Gastrocnemius medialis (tissue), 4 donors: ENCODE data around the gene ZNF790. TPM values are rescaled to one million over a fixed set of nuclear protein-coding genes. Genes with fewer than 3 reads are reported as not detected.

ENCODE experiments used
- ATAC-seq, 2 donors: fragments of 150-250 bp; one replicate each; pipeline ENCODE4 v1.9.1; 2016
- DNase-seq, 2 donors: peaks; one replicate each; pipeline ENCODE4 v3.0.0-alpha.2; 2019
- H3K27ac ChIP-seq, 4 donors: fragments of 200-600 bp; sonication (generic); 1 replicate in 1 of 4; 2 replicates in 3 of 4; pipeline ENCODE4 v1.5.1; 2016 to 2018; ENCODE audit warnings: mild to moderate bottlenecking in 2 of 4, moderate library complexity in 1 of 4
- H3K27me3 ChIP-seq, 3 donors: fragments of 200-600 bp; sonication (generic) in 2 of 3; 1 replicate in 1 of 3; 2 replicates in 2 of 3; pipeline versions ENCODE4 v1.5.1 to v1.6.0; 2016 to 2019; ENCODE audit warnings: mild to moderate bottlenecking in 1 of 3, moderate library complexity in 1 of 3
- H3K36me3 ChIP-seq, 2 donors: fragments of 200-600 bp; sonication (generic) in 1 of 2; one replicate each; pipeline ENCODE4 v1.5.1; 2017 to 2018
- H3K4me1 ChIP-seq, 2 donors: fragments of 200-600 bp; sonication (generic) in 1 of 2; one replicate each; pipeline ENCODE4 v1.5.1; 2016 to 2017; ENCODE audit warnings: mild to moderate bottlenecking in 2 of 2
- H3K4me3 ChIP-seq, 4 donors: fragments of 200-600 bp; sonication (generic) in 3 of 4; 1 replicate in 1 of 4; 2 replicates in 3 of 4; pipeline ENCODE4 v1.5.1; 2016 to 2019; ENCODE audit warnings: mild to moderate bottlenecking in 2 of 4
- H3K9me3 ChIP-seq, 3 donors: fragments of 200-600 bp; sonication (generic) in 2 of 3; 1 replicate in 1 of 3; 2 replicates in 2 of 3; pipeline ENCODE4 v1.5.1; 2016 to 2019
- CTCF ChIP-seq, 5 experiments: fragments of 450-650 bp in 3 of 5; fragments of 200-600 bp in 2 of 5; sonication (generic) in 2 of 5; IDR thresholded peaks in 4 of 5; conservative IDR thresholded peaks in 1 of 5; 1 replicate in 4 of 5; 2 replicates in 1 of 5; pipeline ENCODE4 v1.5.1; 2016 to 2019; ENCODE audit warnings: antibody characterized with exemption in 5 of 5, mild to moderate bottlenecking in 3 of 5, moderate library complexity in 3 of 5
- POLR2A ChIP-seq, 2 donors: fragments of 450-650 bp; IDR thresholded peaks; one replicate each; pipeline ENCODE4 v1.6.1; 2017; ENCODE audit warnings: antibody characterized with exemption in 2 of 2, mild to moderate bottlenecking in 2 of 2, moderate library complexity in 2 of 2
- in situ Hi-C, 4 donors: fragments of 200-750 bp; cut with MboI; loops; one replicate each; pipeline versions ENCODE4 v1.15.0 to v1.8.0; 2017; ENCODE audit warnings: low sequenced_read_pairs in 4 of 4
- intact Hi-C: fragments of 100-400 bp; cut with DNase I; formaldehyde crosslinking; loops from one replicate; pipeline ENCODE4 v1.15.1; 2023; ENCODE audit warnings: low total_unique reads
- total RNA-seq, 4 donors: library from RNA; depleted of rRNA; stranded (reverse); fragments of >200 nt; gene quantifications; one replicate each; pipeline versions ENCODE4 v1.1.0 to v1.2.3, GENCODE V29; 2016

Gene ZNF790
- total RNA-seq, 4 donors from 2014 or later, result 2.4 to 8.1 (median 5.2) TPM

DNA sequence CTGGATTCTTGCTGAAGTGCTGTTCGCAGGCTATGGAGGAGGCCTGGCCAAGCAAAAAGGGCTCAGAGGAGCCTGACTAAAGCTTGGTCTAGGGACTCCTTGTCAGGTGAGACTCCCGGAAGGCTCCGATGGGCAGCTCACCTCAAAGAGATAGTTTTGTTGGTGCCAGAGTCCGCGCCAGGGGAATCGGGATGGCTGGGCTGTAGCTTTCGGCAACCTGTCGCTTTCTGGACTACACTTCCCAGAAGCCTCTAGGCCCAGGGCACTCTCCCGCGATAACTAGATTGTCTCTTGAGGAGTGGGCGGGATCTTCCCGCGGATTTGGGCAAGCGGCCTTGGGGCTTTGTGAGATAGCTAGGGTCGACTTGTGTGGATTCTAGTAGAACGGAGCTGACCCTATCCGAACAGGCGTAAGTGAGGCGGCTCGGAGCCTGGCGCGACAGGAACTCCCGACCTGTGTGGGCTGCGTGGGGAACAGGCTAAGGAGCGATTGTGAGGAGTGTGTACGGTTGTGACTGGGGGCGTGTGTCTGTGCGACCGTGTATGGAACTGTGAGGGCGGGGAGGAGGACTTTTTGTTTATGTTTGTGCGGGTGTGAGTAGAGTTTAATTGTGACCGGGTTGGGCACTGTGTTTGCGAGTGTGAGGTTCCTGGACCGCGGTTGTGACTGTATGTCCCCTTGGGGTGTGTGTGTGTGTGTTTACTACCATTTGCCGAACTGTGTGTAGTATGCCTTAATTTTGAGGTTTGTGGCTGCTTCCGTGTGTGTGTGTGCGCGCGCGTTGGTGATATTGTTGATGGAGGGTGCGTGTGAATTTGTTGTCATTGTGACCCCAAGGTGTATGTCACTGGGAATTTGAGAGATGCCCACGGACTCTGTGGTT lies 12.6 kb upstream of the ZNF790 start, which contains the start of gene ZNF345:
Gene ZNF345 (plus strand): TSS at position 318 of the 884 bp plus-strand sequence. CDS start 25,955 bp downstream, outside the sequence.
- ATAC-seq, result peak; percentile 98 to 99
- H3K9me3 ChIP-seq, result peaks cover 0 to 8% (median 0%) of the 10 kb centered on the region in 3 donors
- no peaks in the 10 kb centered on the region for H3K27me3 ChIP-seq
- peak within 1 kb of the TSS; percentile 87 to 98 (median 94) for H3K27ac ChIP-seq
- peaks cover 0 to 45% of the 10 kb centered on the region in 2 donors for H3K36me3 ChIP-seq
- in situ Hi-C loops, result no loop called here
- peak; percentile 85 to 87 for DNase-seq
- peak; percentile 22 to 25 for TF ChIP-seq POLR2A (IDR thresholded peaks at IDR 0.05)
- no peak for TF ChIP-seq CTCF (IDR thresholded peaks at IDR 0.05 in 4 of 5, conservative IDR thresholded peaks at IDR 0.05 in 1 of 5)
- H3K4me3 ChIP-seq, result peak within 1 kb of the TSS; percentile 87 to 95 (median 92)
- intact Hi-C loops, result loop anchor here (1.0 to 10.0 kb wide), 13 partner anchors 12 to 744 kb away; partner anchors contain the start of genes ZNF260, ZNF383, ZNF420 and ZNF461
- H3K4me1 ChIP-seq, result peaks cover 11 to 14% of the 10 kb centered on the region in 2 donors

- peaks cover 0 to 4% (median 0%) of the 10 kb centered on the region in 3 donors for H3K9me3 ChIP-seq
- intact Hi-C loops (loop anchor here (1.0 to 10.0 kb wide), 13 partner anchors 12 to 745 kb away; partner anchors contain the start of genes ZNF260, ZNF383, ZNF420 and ZNF461), in situ Hi-C loops (no loop called here)
These were observed 11.7 kb upstream of the ZNF790 start for GRCh38 chr19:36849701-36850558.

GRCh38 chr19:36847968-36848367 lies 9.8 kb upstream of the ZNF790 start:
- Histone ChIP-seq H3K27me3 (no peaks in the 10 kb centered on the region), H3K27ac (peak overlapping the region in 2 of 4 donors; percentile 94 to 95), H3K4me3 (no peak overlapping the region), H3K9me3 (peaks cover 0 to 4% (median 0%) of the 10 kb centered on the region in 3 donors), H3K4me1 (peaks cover 11 to 14% of the 10 kb centered on the region in 2 donors), H3K36me3 (peaks cover 0 to 41% of the 10 kb centered on the region in 2 donors)
- TF ChIP-seq CTCF (IDR thresholded peaks at IDR 0.05 in 4 of 5, conservative IDR thresholded peaks at IDR 0.05 in 1 of 5) (no peak), POLR2A (IDR thresholded peaks at IDR 0.05) (no peak)
- intact Hi-C loops, result no loop called here
- no peak for DNase-seq
- in situ Hi-C loops, result no loop called here
- ATAC-seq, result no peak

More at GRCh38 chr19:36849701-36850558, 11.7 kb upstream of the ZNF790 start:
- TF ChIP-seq POLR2A (IDR thresholded peaks at IDR 0.05) (no peak), CTCF (IDR thresholded peaks at IDR 0.05 in 4 of 5, conservative IDR thresholded peaks at IDR 0.05 in 1 of 5) (no peak)
- Histone ChIP-seq H3K4me3 (peak overlapping the region; percentile 87 to 95 (median 92)), H3K4me1 (peaks cover 11 to 14% of the 10 kb centered on the region in 2 donors), H3K36me3 (peaks cover 0 to 40% of the 10 kb centered on the region in 2 donors), H3K27me3 (no peaks in the 10 kb centered on the region), H3K27ac (peak overlapping the region; percentile 87 to 98 (median 94))
- peak; percentile 85 to 87 for DNase-seq
- ATAC-seq, result peak; percentile 96 to 97

- peaks cover 8 to 9% of the 10 kb centered on the region in 2 donors for H3K4me1 ChIP-seq
- no peaks in the 10 kb centered on the region for H3K27me3 ChIP-seq
- intact Hi-C loops, result loop anchor here (1.0 to 5.0 kb wide), 6 partner anchors 11 to 628 kb away; partner anchors contain the start of genes ZNF260, ZNF345, ZNF529 and ZNF567
- DNase-seq (no peak), ATAC-seq (no peak)
- TF ChIP-seq CTCF (IDR thresholded peaks at IDR 0.05 in 4 of 5, conservative IDR thresholded peaks at IDR 0.05 in 1 of 5) (no peak), POLR2A (IDR thresholded peaks at IDR 0.05) (no peak)
- H3K4me3 ChIP-seq, result peak overlapping the region; percentile 68 to 87 (median 79)
- in situ Hi-C loops, result loop anchor here in 1 of 4 donors (10.0 kb wide), 1 partner anchor 626 kb away; the partner anchor contains the start of genes ZNF569 and ZNF570
- H3K27ac ChIP-seq, result peak overlapping the region; percentile 74 to 90 (median 86)
- H3K36me3 ChIP-seq, result peaks cover 0 to 54% of the 10 kb centered on the region in 2 donors
- H3K9me3 ChIP-seq, result peaks cover 0 to 36% (median 3%) of the 10 kb centered on the region in 3 donors
These were observed 667 bp upstream of the ZNF790 start for GRCh38 chr19:36838784-36839324.
